Gastrocnemius medialis (tissue), 4 donors: ENCODE data around the gene WTAP. TPM values are rescaled to one million over a fixed set of nuclear protein-coding genes. Genes with fewer than 3 reads are reported as not detected.

ENCODE experiments used
- ATAC-seq, 2 donors: fragments of 150-250 bp; one replicate each; pipeline ENCODE4 v1.9.1; 2016
- DNase-seq, 2 donors: peaks; one replicate each; pipeline ENCODE4 v3.0.0-alpha.2; 2019
- H3K27ac ChIP-seq, 4 donors: fragments of 200-600 bp; sonication (generic); 1 replicate in 1 of 4; 2 replicates in 3 of 4; pipeline ENCODE4 v1.5.1; 2016 to 2018; ENCODE audit warnings: mild to moderate bottlenecking in 2 of 4, moderate library complexity in 1 of 4
- H3K27me3 ChIP-seq, 3 donors: fragments of 200-600 bp; sonication (generic) in 2 of 3; 1 replicate in 1 of 3; 2 replicates in 2 of 3; pipeline versions ENCODE4 v1.5.1 to v1.6.0; 2016 to 2019; ENCODE audit warnings: mild to moderate bottlenecking in 1 of 3, moderate library complexity in 1 of 3
- H3K36me3 ChIP-seq, 2 donors: fragments of 200-600 bp; sonication (generic) in 1 of 2; one replicate each; pipeline ENCODE4 v1.5.1; 2017 to 2018
- H3K4me1 ChIP-seq, 2 donors: fragments of 200-600 bp; sonication (generic) in 1 of 2; one replicate each; pipeline ENCODE4 v1.5.1; 2016 to 2017; ENCODE audit warnings: mild to moderate bottlenecking in 2 of 2
- H3K4me3 ChIP-seq, 4 donors: fragments of 200-600 bp; sonication (generic) in 3 of 4; 1 replicate in 1 of 4; 2 replicates in 3 of 4; pipeline ENCODE4 v1.5.1; 2016 to 2019; ENCODE audit warnings: mild to moderate bottlenecking in 2 of 4
- H3K9me3 ChIP-seq, 3 donors: fragments of 200-600 bp; sonication (generic) in 2 of 3; 1 replicate in 1 of 3; 2 replicates in 2 of 3; pipeline ENCODE4 v1.5.1; 2016 to 2019
- CTCF ChIP-seq, 5 experiments: fragments of 450-650 bp in 3 of 5; fragments of 200-600 bp in 2 of 5; sonication (generic) in 2 of 5; IDR thresholded peaks in 4 of 5; conservative IDR thresholded peaks in 1 of 5; 1 replicate in 4 of 5; 2 replicates in 1 of 5; pipeline ENCODE4 v1.5.1; 2016 to 2019; ENCODE audit warnings: antibody characterized with exemption in 5 of 5, mild to moderate bottlenecking in 3 of 5, moderate library complexity in 3 of 5
- POLR2A ChIP-seq, 2 donors: fragments of 450-650 bp; IDR thresholded peaks; one replicate each; pipeline ENCODE4 v1.6.1; 2017; ENCODE audit warnings: antibody characterized with exemption in 2 of 2, mild to moderate bottlenecking in 2 of 2, moderate library complexity in 2 of 2
- in situ Hi-C, 4 donors: fragments of 200-750 bp; cut with MboI; loops; one replicate each; pipeline versions ENCODE4 v1.15.0 to v1.8.0; 2017; ENCODE audit warnings: low sequenced_read_pairs in 4 of 4
- intact Hi-C: fragments of 100-400 bp; cut with DNase I; formaldehyde crosslinking; loops from one replicate; pipeline ENCODE4 v1.15.1; 2023; ENCODE audit warnings: low total_unique reads
- total RNA-seq, 4 donors: library from RNA; depleted of rRNA; stranded (reverse); fragments of >200 nt; gene quantifications; one replicate each; pipeline versions ENCODE4 v1.1.0 to v1.2.3, GENCODE V29; 2016

WTAP gene
- total RNA-seq, 4 donors from 2014 or later = 147 to 238 (median 193) TPM

- in situ Hi-C loops = loop anchor here in 2 of 4 donors (10.0 kb wide), 1 partner anchor 94 kb away; no protein-coding TSS in a partner anchor
- peaks cover 13 to 75% of the 10 kb centered on the region in 2 donors for H3K36me3 ChIP-seq
Measured at GRCh38 chr6:159778542-159779103, 51.3 kb downstream of the WTAP start.

GRCh38 chr6:159788276-159788675, 61.0 kb downstream of the WTAP start:
- no peaks in the 10 kb centered on the region for H3K27me3 ChIP-seq
- in situ Hi-C loops (no loop called here), intact Hi-C loops (loop anchor here (5.0 to 10.0 kb wide), 2 partner anchors 184 to 277 kb away; no protein-coding TSS in a partner anchor)
- no peak for TF ChIP-seq POLR2A (IDR thresholded peaks at IDR 0.05)
- TF ChIP-seq CTCF (IDR thresholded peaks at IDR 0.05 in 4 of 5, conservative IDR thresholded peaks at IDR 0.05 in 1 of 5) = no peak
- ATAC-seq (no peak), DNase-seq (no peak)
- H3K9me3 ChIP-seq = no peaks in the 10 kb centered on the region
- H3K4me1 ChIP-seq = peaks cover 38 to 41% of the 10 kb centered on the region in 2 donors
- peak overlapping the region; percentile 94 to 100 (median 96) for H3K27ac ChIP-seq
- H3K4me3 ChIP-seq = peak overlapping the region; percentile 94 to 99 (median 94)
- peaks cover 0 to 52% of the 10 kb centered on the region in 2 donors for H3K36me3 ChIP-seq

More at GRCh38 chr6:159778542-159779103, 51.3 kb downstream of the WTAP start:
- no peak overlapping the region for H3K27ac ChIP-seq
- no peak for ATAC-seq
- TF ChIP-seq POLR2A (IDR thresholded peaks at IDR 0.05) (no peak), CTCF (IDR thresholded peaks at IDR 0.05 in 4 of 5, conservative IDR thresholded peaks at IDR 0.05 in 1 of 5) (no peak)
- intact Hi-C loops = no loop called here
- H3K27me3 ChIP-seq = no peaks in the 10 kb centered on the region
- no peak overlapping the region for H3K4me3 ChIP-seq
- no peaks in the 10 kb centered on the region for H3K9me3 ChIP-seq
- no peaks in the 10 kb centered on the region for H3K4me1 ChIP-seq
- no peak for DNase-seq

GRCh38 chr6:159788753-159789376, 61.6 kb downstream of the WTAP start:
- H3K36me3 ChIP-seq = peaks cover 0 to 52% of the 10 kb centered on the region in 2 donors
- ATAC-seq (peak in 1 of 2 donors; percentile 15), DNase-seq (peak; percentile 30 to 54)
- TF ChIP-seq POLR2A (IDR thresholded peaks at IDR 0.05) = no peak
- no peak for TF ChIP-seq CTCF (IDR thresholded peaks at IDR 0.05 in 4 of 5, conservative IDR thresholded peaks at IDR 0.05 in 1 of 5)
- in situ Hi-C loops = no loop called here
- no peaks in the 10 kb centered on the region for H3K27me3 ChIP-seq
- intact Hi-C loops = loop anchor here (1.0 to 10.0 kb wide), 5 partner anchors 27 to 276 kb away; partner anchors contain the start of genes ACAT2, SOD2 and WTAP
- H3K27ac ChIP-seq = peak overlapping the region; percentile 94 to 100 (median 96)
- H3K9me3 ChIP-seq = no peaks in the 10 kb centered on the region
- peak overlapping the region; percentile 94 to 99 (median 94) for H3K4me3 ChIP-seq
- peaks cover 38 to 41% of the 10 kb centered on the region in 2 donors for H3K4me1 ChIP-seq

GRCh38 chr6:159789377-159790148, 62.3 kb downstream of the WTAP start, which contains the start of gene TCP1:
Gene TCP1, minus strand, starts transcription at chr6:159789602. Its CDS starts 134 bp downstream, at chr6:159789468.
- DNase-seq = peak; percentile 100
- Histone ChIP-seq H3K27ac (peak within 1 kb of the TSS; percentile 94 to 100 (median 96)), H3K4me3 (peak within 1 kb of the TSS; percentile 94 to 99 (median 94)), H3K27me3 (no peaks in the 10 kb centered on the region), H3K36me3 (peaks cover 0 to 52% of the 10 kb centered on the region in 2 donors), H3K9me3 (no peaks in the 10 kb centered on the region), H3K4me1 (peaks cover 38 to 41% of the 10 kb centered on the region in 2 donors)
- TF ChIP-seq POLR2A (IDR thresholded peaks at IDR 0.05) = peak; percentile 95 to 99
- no peak for TF ChIP-seq CTCF (IDR thresholded peaks at IDR 0.05 in 4 of 5, conservative IDR thresholded peaks at IDR 0.05 in 1 of 5)
- intact Hi-C loops (loop anchor here (1.0 to 10.0 kb wide), 5 partner anchors 27 to 275 kb away; partner anchors contain the start of genes ACAT2, SOD2 and WTAP), in situ Hi-C loops (loop anchor here in 2 of 4 donors (5.0 to 10.0 kb wide), 2 partner anchors 62 to 95 kb away; partner anchors contain the start of genes SOD2 (in 1 of the 2) and WTAP (in 1 of the 2))
- peak; percentile 90 to 94 for ATAC-seq
